AG09309 (cell line): Measurements from ENCODE around the gene STIM1.

Experiments used
- DNase-seq: peaks from one replicate; pipeline ENCODE4 v3.0.0-alpha.2; 2010; ENCODE audit warnings: low read depth
- H3K4me3 ChIP-seq: 2 replicates; pipeline ENCODE4 v1.5.1; 2011; ENCODE audit warnings: mild to moderate bottlenecking, low read depth, low read length, moderate library complexity; ENCODE audit not compliant: control insufficient read depth
- TF ChIP-seq, protein P1 (sequence below): IDR thresholded peaks from 2 replicates; pipeline ENCODE4 v1.5.1; 2011; ENCODE audit warnings: mild to moderate bottlenecking, low read depth, low read length, inconsistent platforms; ENCODE audit not compliant: insufficient read depth, control insufficient read depth; ENCODE audit errors: missing control alignments

STIM1 gene

DNA sequence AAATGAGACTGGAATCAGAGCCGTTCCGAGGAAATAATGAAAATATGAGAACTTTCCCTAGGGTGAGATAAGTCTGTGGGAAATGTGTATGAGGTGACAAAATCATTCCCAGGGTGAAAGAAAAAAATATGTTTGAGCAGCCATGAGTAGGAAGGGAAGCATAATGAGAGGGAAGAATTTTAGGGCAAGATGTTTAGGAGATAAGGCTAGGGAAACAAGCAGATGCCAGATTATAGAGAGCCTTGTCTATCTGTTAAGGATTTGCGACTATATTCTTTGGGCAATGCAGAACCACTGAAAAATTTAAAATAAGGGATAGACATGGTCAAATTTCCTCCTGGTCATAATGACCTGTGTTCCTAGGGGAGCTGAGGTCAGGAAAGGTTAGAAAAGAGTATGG lies 54.4 kb downstream of the STIM1 start:
- no peak overlapping the region for H3K4me3 ChIP-seq
- TF ChIP-seq, protein P1, sequence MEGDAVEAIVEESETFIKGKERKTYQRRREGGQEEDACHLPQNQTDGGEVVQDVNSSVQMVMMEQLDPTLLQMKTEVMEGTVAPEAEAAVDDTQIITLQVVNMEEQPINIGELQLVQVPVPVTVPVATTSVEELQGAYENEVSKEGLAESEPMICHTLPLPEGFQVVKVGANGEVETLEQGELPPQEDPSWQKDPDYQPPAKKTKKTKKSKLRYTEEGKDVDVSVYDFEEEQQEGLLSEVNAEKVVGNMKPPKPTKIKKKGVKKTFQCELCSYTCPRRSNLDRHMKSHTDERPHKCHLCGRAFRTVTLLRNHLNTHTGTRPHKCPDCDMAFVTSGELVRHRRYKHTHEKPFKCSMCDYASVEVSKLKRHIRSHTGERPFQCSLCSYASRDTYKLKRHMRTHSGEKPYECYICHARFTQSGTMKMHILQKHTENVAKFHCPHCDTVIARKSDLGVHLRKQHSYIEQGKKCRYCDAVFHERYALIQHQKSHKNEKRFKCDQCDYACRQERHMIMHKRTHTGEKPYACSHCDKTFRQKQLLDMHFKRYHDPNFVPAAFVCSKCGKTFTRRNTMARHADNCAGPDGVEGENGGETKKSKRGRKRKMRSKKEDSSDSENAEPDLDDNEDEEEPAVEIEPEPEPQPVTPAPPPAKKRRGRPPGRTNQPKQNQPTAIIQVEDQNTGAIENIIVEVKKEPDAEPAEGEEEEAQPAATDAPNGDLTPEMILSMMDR: no peak
- no peak for DNase-seq

- no peak for DNase-seq
- H3K4me3 ChIP-seq: no peak overlapping the region
- TF ChIP-seq, protein P1: no peak
These were observed 56.5 kb downstream of the STIM1 start for GRCh38 chr11:3911908-3912505.

- TF ChIP-seq, protein P1: no peak
- no peak for DNase-seq
These were observed 58.5 kb downstream of the STIM1 start for GRCh38 chr11:3913921-3914320.

DNA sequence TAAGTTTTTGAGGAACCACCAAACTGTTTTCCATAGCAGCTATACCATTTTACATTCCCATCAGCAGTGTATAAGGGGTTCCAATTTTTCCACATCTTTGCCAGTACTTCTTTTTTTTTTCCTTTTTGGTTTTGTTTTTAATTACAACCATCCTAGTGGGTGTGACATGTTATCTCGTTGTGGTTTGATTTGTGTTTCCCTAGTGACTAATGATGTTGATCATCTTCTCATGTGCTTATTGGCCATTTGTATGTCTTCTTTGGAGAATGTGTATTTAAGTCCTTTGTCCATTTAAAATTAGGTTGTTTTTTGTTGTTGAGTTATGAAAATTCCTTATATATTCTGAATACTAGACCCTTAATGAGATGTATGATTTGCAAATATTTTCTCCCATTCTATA lies 59.3 kb downstream of the STIM1 start:
- DNase-seq: no peak
- no peak overlapping the region for H3K4me3 ChIP-seq
- TF ChIP-seq, protein P1: no peak

More at GRCh38 chr11:3913921-3914320, 58.5 kb downstream of the STIM1 start:
- no peak overlapping the region for H3K4me3 ChIP-seq

- no peak for DNase-seq
- no peak overlapping the region for H3K4me3 ChIP-seq
- TF ChIP-seq, protein P1: no peak
These were observed 61.5 kb downstream of the STIM1 start for GRCh38 chr11:3916962-3917361.

DNA sequence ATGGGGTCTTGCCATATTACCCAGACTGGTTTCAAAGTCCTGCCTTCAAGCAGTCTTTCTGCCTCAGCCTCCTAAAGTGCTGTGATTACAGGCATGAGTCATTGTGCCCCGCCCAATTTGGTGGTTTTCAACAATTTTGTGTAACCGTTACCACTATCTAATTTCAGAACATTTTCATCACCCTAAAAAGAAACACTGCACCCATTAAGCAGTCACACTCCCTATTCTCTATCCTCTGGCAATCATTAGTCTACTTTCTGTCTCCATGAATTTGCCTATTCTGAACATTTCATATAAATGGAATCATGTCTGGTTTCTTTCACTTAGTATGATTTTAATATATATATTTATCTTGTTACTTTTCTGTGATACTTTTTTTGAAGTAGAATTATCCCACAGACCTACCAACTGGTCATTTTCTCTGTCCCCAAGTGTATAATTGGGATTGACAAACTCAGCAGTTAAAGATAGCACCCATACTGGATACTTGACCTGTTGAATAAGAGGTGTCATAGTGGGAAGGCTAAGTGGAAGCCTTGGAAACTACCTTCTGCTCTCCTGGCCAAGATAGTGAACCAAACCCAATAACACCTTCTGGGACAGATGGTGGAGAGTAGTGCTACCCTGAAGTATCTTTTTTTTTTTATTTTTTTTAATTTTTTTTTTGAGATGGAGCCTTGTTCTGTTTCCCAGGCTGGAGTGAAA lies 64.8 kb downstream of the STIM1 start:
- TF ChIP-seq, protein P1: no peak
- H3K4me3 ChIP-seq: no peak overlapping the region
- DNase-seq: peak; percentile 69
